Ectodermal cell (in vitro differentiated cells): ENCODE results near the gene CYP46A1. TPM values are rescaled to one million over a fixed set of nuclear protein-coding genes. Genes with fewer than 3 reads are reported as not detected.
"Not testable (repeated sequence)": the region's sequence is repeated elsewhere in the genome, so short reads cannot be mapped to it uniquely, and the experiment has no call there.

Source experiments
- H3K27ac ChIP-seq: 2 replicates; pipeline ENCODE4 v1.7.0; 2013; ENCODE audit warnings: mild to moderate bottlenecking, low read depth, low read length; ENCODE audit not compliant: insufficient read depth, poor library complexity, severe bottlenecking
- H3K27me3 ChIP-seq: 2 replicates; pipeline ENCODE4 v1.7.0; 2013; ENCODE audit warnings: mild to moderate bottlenecking, low read length; ENCODE audit not compliant: insufficient read depth, control insufficient read depth, poor library complexity, severe bottlenecking
- H3K36me3 ChIP-seq: one replicate; pipeline ENCODE4 v1.7.0; 2013; ENCODE audit warnings: low read length; ENCODE audit not compliant: control insufficient read depth, insufficient read depth
- H3K4me1 ChIP-seq: one replicate; pipeline ENCODE4 v1.7.0; 2013; ENCODE audit warnings: low read length; ENCODE audit not compliant: control insufficient read depth, insufficient read depth
- H3K4me3 ChIP-seq: 2 replicates; pipeline ENCODE4 v1.7.0; 2013; ENCODE audit warnings: low read depth, low read length, control low read depth; ENCODE audit not compliant: insufficient read depth
- H3K9me3 ChIP-seq: 2 replicates; pipeline ENCODE4 v1.7.0; 2013; ENCODE audit warnings: mild to moderate bottlenecking, low read length, moderate library complexity; ENCODE audit not compliant: control insufficient read depth
- WGBS, 2 experiments: methylation state at CpG; one replicate each; pipeline ENCODE4 v1.1.7; 2013; ENCODE audit warnings: missing lambda C conversion rate in 2 of 2; 5-methylcytosine and 5-hydroxymethylcytosine counted together
- polyA plus RNA-seq, 4 experiments: library from polyadenylated mRNA; stranded (reverse); fragments of 50-300 nt; gene quantifications; one replicate each; pipeline ENCODE4 v1.2.3, GENCODE V29; 2013

Gene CYP46A1
- 4.0 TPM for polyA plus RNA-seq (2013, experiment 1 of 4)
- 3.3 TPM for polyA plus RNA-seq (2013, experiment 2 of 4)
- polyA plus RNA-seq (2013, experiment 3 of 4), result 3.4 TPM
- polyA plus RNA-seq (2013, experiment 4 of 4), result 3.2 TPM

DNA sequence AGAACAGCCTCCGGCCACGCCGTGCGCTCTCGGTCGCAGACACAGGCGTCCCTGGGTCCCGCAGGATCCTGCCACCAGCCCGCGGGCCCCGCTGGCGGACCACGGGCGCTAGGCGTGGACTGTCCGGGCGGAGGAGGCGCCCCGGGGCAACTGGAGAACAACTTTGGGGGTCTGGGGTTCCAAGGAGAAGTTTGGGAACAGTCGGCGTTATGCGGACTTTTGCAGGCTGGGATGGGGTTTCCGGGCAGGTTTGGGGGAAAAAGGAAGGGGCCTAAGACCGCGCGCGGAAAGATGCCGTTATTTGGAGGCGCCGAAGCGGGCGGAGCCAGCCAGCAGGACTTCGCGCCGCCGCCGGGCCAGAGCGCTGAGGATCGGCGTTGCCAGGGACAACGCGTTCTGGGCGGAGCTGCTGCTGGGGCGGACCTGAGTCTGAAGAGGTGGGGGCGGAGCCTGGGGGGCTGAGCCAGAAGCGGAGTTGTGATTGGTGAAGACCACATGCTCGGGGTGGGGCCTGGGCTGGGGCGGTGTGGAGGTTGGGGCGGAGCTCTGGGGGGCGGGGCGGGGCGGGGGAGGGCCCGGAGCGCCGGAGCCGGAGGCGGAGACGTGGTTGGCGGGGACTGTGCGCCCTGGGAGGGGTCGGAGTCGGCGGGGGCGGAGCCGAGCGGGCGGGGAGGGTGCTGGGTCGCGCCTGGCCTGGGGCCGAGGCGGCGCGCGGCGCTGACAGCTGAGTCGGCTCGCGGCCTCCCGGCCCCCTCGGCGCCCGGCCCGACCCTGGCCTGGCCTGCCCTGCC is at the start of gene CYP46A1:
CYP46A1 (plus strand) TSS at position 680 of the 791 bp plus-strand sequence. CDS start 120 bp downstream, outside the sequence.
- peaks cover 6% of the 10 kb centered on the region for H3K4me1 ChIP-seq
- no peaks in the 10 kb centered on the region for H3K27me3 ChIP-seq
- no peaks in the 10 kb centered on the region for H3K36me3 ChIP-seq
- no peaks in the 10 kb centered on the region for H3K9me3 ChIP-seq
- H3K27ac ChIP-seq, result peak within 1 kb of the TSS; percentile 51
- 0 to 1% methylated on average over 83 of the region's 83 CpGs for WGBS, 2 experiments
- peak within 1 kb of the TSS; percentile 91 for H3K4me3 ChIP-seq

GRCh38 chr14:99634443-99634842 is 49.7 kb upstream of the CYP46A1 start:
- 94 to 95% methylated on average over 10 of the region's 10 CpGs for WGBS, 2 experiments
- H3K36me3 ChIP-seq, result no peaks in the 10 kb centered on the region

GRCh38 chr14:99635116-99635515 is 49.0 kb upstream of the CYP46A1 start:
- H3K36me3 ChIP-seq, result no peaks in the 10 kb centered on the region
- H3K4me1 ChIP-seq, result peaks cover 3% of the 10 kb centered on the region
- no peak overlapping the region for H3K4me3 ChIP-seq
- no peak overlapping the region for H3K27ac ChIP-seq
- WGBS, 2 experiments, result 84 to 87% methylated on average over 8 of the region's 8 CpGs
- no peaks in the 10 kb centered on the region for H3K9me3 ChIP-seq
- H3K27me3 ChIP-seq, result no peaks in the 10 kb centered on the region

More at GRCh38 chr14:99634443-99634842, 49.7 kb upstream of the CYP46A1 start:
- no peak overlapping the region for H3K27ac ChIP-seq
- no peak overlapping the region for H3K4me3 ChIP-seq
- no peaks in the 10 kb centered on the region for H3K9me3 ChIP-seq
- H3K4me1 ChIP-seq, result peaks cover 3% of the 10 kb centered on the region
- H3K27me3 ChIP-seq, result no peaks in the 10 kb centered on the region

GRCh38 chr14:99636487-99636886 is 47.6 kb upstream of the CYP46A1 start:
- Histone ChIP-seq H3K4me1 (peaks cover 3% of the 10 kb centered on the region), H3K4me3 (no peak overlapping the region), H3K9me3 (no peaks in the 10 kb centered on the region), H3K36me3 (no peaks in the 10 kb centered on the region), H3K27me3 (no peaks in the 10 kb centered on the region), H3K27ac (no peak overlapping the region)
- 85 to 90% methylated on average over 5 of the region's 5 CpGs for WGBS, 2 experiments

DNA sequence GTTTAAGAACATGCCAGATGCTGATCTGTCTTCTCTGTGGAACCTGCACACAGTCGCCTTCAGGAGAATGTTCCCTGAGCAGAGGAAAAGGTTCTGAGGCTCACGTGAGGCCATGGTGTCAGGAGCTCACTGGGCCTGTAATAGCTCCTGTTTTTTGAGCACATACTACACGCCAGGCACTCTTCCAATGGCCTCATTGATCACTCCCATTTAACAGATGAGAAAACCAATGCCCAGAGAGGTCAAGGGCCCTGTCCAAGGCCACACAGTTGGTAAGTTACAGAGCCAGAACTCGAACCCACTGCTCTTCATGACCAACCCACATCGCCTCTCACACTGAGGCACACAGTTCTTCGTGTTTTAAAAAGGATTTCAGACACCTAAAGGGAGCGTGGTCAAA is 46.5 kb upstream of the CYP46A1 start:
- peaks cover 3% of the 10 kb centered on the region for H3K4me1 ChIP-seq
- H3K27me3 ChIP-seq, result no peaks in the 10 kb centered on the region
- no peaks in the 10 kb centered on the region for H3K9me3 ChIP-seq
- no peak overlapping the region for H3K27ac ChIP-seq
- WGBS, 2 experiments, result 93 to 94% methylated on average over 7 of the region's 7 CpGs
- no peaks in the 10 kb centered on the region for H3K36me3 ChIP-seq
- no peak overlapping the region for H3K4me3 ChIP-seq

DNA sequence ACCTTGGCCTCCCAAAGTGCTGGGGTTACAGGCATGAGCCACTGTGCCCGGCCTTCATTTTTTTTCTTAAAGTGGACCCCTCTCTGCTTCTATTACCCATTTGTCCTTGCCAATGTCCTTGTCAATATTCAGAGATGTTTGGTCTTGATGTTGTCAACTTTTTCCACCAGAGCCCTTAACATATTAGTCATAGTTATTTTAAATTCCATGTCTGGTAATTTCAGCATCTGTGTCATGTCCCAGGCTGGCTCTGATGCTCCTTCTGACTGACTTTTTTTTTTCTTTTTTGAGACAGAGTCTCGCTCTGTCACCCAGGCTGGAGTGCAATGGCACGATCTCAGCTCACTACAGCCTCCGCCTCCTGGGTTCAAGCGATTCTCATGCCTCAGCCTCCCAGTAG is 41.3 kb upstream of the CYP46A1 start:
- WGBS, 2 experiments, result 94 to 95% methylated on average over 5 of the region's 5 CpGs
- H3K36me3 ChIP-seq, H3K27ac ChIP-seq, H3K4me3 ChIP-seq, H3K9me3 ChIP-seq: not testable (repeated sequence)
- Histone ChIP-seq H3K27me3 (peaks cover 24% of the 10 kb centered on the region), H3K4me1 (peaks cover 17% of the 10 kb centered on the region)

- Histone ChIP-seq H3K36me3 (no peaks in the 10 kb centered on the region), H3K27me3 (peaks cover 24% of the 10 kb centered on the region), H3K9me3 (no peaks in the 10 kb centered on the region), H3K4me3 (no peak overlapping the region), H3K4me1 (peaks cover 17% of the 10 kb centered on the region), H3K27ac (no peak overlapping the region)
- WGBS, 2 experiments, result 82 to 88% methylated on average over 6 of the region's 6 CpGs
Observed at GRCh38 chr14:99643343-99643742, 40.8 kb upstream of the CYP46A1 start.

DNA sequence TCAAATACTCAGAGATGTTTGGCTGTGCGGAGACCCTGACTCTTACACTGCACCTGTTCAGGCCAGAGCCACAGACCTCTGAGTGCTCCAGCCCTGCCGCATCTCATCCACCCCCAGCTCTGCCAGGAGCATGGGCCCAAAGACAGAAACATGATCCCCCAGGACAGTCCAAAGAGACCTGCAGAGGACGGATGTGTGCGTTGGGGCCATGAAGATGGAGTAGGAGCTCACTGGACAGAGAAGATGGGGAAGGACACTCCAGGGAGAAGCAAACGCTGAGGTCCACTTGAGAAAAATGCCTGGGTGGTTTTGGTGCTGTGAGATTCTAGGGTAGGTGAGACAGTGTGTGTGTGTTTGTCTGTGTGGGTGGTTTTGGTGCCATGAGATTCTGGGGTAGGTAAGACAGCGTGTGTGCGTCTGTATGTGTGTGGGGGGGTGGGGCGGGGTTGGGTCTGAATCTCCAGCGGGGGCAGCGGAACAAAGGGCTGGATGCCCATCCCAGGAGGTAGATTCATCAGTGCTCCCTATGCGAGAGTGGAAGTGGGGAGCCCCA is 40.0 kb upstream of the CYP46A1 start:
- peaks cover 17% of the 10 kb centered on the region for H3K4me1 ChIP-seq
- no peak overlapping the region for H3K4me3 ChIP-seq
- H3K27me3 ChIP-seq, result peaks cover 24% of the 10 kb centered on the region
- H3K9me3 ChIP-seq, result no peaks in the 10 kb centered on the region
- no peak overlapping the region for H3K27ac ChIP-seq
- H3K36me3 ChIP-seq, result no peaks in the 10 kb centered on the region
- 80 to 82% methylated on average over 11 of the region's 11 CpGs for WGBS, 2 experiments

DNA sequence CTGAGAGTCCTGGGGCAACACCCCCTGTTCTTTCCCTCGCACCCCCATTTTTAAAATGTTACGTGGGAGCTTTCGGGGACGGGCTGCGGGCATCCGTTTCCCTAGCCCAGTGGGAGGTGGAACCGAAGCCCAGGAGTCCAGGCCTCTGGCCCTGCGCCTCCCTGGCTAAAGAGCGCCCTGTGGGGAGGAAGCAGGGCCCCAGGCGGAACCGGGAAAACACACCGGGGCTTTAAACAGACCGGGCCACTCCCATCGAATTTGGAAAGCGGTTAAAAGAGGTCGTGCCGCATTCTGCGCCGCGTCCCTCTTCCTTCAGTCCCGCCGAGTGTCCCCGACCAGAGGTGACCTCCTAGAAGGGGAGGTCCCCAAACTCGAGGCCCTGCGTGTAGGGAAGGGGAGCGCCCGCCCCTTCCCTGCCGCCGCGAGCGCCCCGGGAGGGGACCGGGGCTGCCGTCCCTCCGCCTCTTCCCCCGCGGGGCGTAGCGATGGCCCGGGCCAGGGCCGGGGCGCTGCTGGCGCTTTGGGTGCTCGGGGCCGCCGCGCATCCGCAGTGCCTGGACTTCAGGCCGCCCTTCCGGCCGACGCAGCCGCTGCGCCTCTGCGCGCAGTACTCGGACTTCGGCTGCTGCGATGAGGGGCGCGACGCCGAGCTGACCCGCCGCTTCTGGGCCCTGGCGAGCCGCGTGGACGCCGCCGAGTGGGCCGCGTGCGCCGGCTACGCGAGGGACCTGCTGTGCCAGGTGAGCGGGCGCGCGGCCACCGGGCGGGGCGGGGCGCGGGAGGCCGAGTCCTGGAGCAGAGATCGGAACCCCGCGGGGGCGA is 39.2 kb upstream of the CYP46A1 start, which contains the start of gene HHIPL1:
HHIPL1 (plus strand) TSS at position 407 of the 822 bp plus-strand sequence; CDS start at position 486, 79 bp downstream.
- Histone ChIP-seq H3K4me3 (peak within 1 kb of the TSS; percentile 35), H3K27me3 (peaks cover 24% of the 10 kb centered on the region), H3K36me3 (no peaks in the 10 kb centered on the region), H3K4me1 (peaks cover 17% of the 10 kb centered on the region), H3K27ac (no peak within 1 kb of the TSS), H3K9me3 (no peaks in the 10 kb centered on the region)
- 5 to 6% methylated on average over 91 of the region's 91 CpGs for WGBS, 2 experiments
